ENCODE results near the gene ZFAND6.
"Not testable (repeated sequence)": the region's sequence is repeated elsewhere in the genome, so short reads cannot be mapped to it uniquely, and the experiment has no call there.

The ZFAND6 gene

GRCh38 chr15:80058851-80059785 is at the start of gene ZFAND6:
TSS of gene ZFAND6 (plus strand) at chr15:80059676. CDS start at chr15:80120345, 60,669 bp downstream.
- peak; percentile 91 for DNase-seq (ENCODE audit: low read depth)

GRCh38 chr15:80010131-80010673 is 49.3 kb upstream of the ZFAND6 start:
- DNase-seq (ENCODE audit: low read depth), result no peak

- DNase-seq (ENCODE audit: low read depth), result not testable (repeated sequence)
Measured at GRCh38 chr15:80011041-80011523, 48.4 kb upstream of the ZFAND6 start.

GRCh38 chr15:80011596-80011995 is 47.9 kb upstream of the ZFAND6 start:
- DNase-seq (ENCODE audit: low read depth), result no peak

- no peak for DNase-seq (ENCODE audit: low read depth)
Measured at GRCh38 chr15:80012060-80012726, 47.3 kb upstream of the ZFAND6 start.

- not testable (repeated sequence) for DNase-seq (ENCODE audit: low read depth)
Measured at GRCh38 chr15:80014186-80014585, 45.3 kb upstream of the ZFAND6 start.

- DNase-seq (ENCODE audit: low read depth), result no peak
Measured at GRCh38 chr15:80015156-80015555, 44.3 kb upstream of the ZFAND6 start.

GRCh38 chr15:80016506-80016905 is 43.0 kb upstream of the ZFAND6 start:
- DNase-seq (ENCODE audit: low read depth), result not testable (repeated sequence)

- DNase-seq (ENCODE audit: low read depth), result not testable (repeated sequence)
Measured at GRCh38 chr15:80017139-80017538, 42.3 kb upstream of the ZFAND6 start.

GRCh38 chr15:80019168-80019745 is 40.2 kb upstream of the ZFAND6 start:
- DNase-seq (ENCODE audit: low read depth), result no peak

GRCh38 chr15:80020149-80020548 is 39.3 kb upstream of the ZFAND6 start:
- not testable (repeated sequence) for DNase-seq (ENCODE audit: low read depth)

GRCh38 chr15:80020731-80021130 is 38.7 kb upstream of the ZFAND6 start:
- no peak for DNase-seq (ENCODE audit: low read depth)

GRCh38 chr15:80026310-80026709 is 33.2 kb upstream of the ZFAND6 start:
- DNase-seq (ENCODE audit: low read depth), result no peak

GRCh38 chr15:80026754-80027153 is 32.7 kb upstream of the ZFAND6 start:
- no peak for DNase-seq (ENCODE audit: low read depth)

- DNase-seq (ENCODE audit: low read depth), result no peak
Measured at GRCh38 chr15:80028937-80029336, 30.5 kb upstream of the ZFAND6 start.

GRCh38 chr15:80031841-80032240 is 27.6 kb upstream of the ZFAND6 start:
- DNase-seq (ENCODE audit: low read depth), result no peak

- DNase-seq (ENCODE audit: low read depth), result no peak
Measured at GRCh38 chr15:80034629-80035028, 24.8 kb upstream of the ZFAND6 start.

GRCh38 chr15:80036071-80036470 is 23.4 kb upstream of the ZFAND6 start:
- DNase-seq (ENCODE audit: low read depth), result no peak

GRCh38 chr15:80041494-80042253 is 17.8 kb upstream of the ZFAND6 start:
- no peak for DNase-seq (ENCODE audit: low read depth)

GRCh38 chr15:80042568-80042967 is 16.9 kb upstream of the ZFAND6 start:
- DNase-seq (ENCODE audit: low read depth), result no peak

GRCh38 chr15:80045219-80045618 is 14.3 kb upstream of the ZFAND6 start:
- DNase-seq (ENCODE audit: low read depth), result not testable (repeated sequence)

- DNase-seq (ENCODE audit: low read depth), result no peak
Measured at GRCh38 chr15:80049046-80049445, 10.4 kb upstream of the ZFAND6 start.
